GM12878 (cell line): ENCODE data around the gene COTL1. TPM values are rescaled to one million over a fixed set of nuclear protein-coding genes. Genes with fewer than 3 reads are reported as not detected.
A peak's percentile ranks its signal among the peaks of the same experiment; 100 is the strongest.

Source experiments
- ATAC-seq: fragments of 200-7000 bp; cut with Tn5 transposase; 3 replicates; pipeline ENCODE4 v1.9.1; 2020; ENCODE audit warnings: mild to moderate bottlenecking, moderate library complexity
- BruUV-seq: library from RNA; stranded (reverse); fragments of 400-500 nt; replicated peaks from 2 replicates; lab custom pipeline; 2021; lab: Mats Ljungman, UMichigan
- CTCF ChIA-PET: fragments of 300-600 bp; sonication (Branson Sonifier 250); formaldehyde crosslinking; extraction: SDS; loops from one replicate; lab custom pipeline; 2021; ENCODE audit warnings: inconsistent platforms; lab: Yijun Ruan, JAX
- POLR2A ChIA-PET: fragments of 350-600 bp; formaldehyde crosslinking; extraction: SDS; loops from one replicate; lab custom pipeline; 2021; ENCODE audit warnings: inconsistent platforms; lab: Charles Lee
- RAD21 ChIA-PET: fragments of 300-600 bp; sonication (Branson Sonifier 250); formaldehyde crosslinking; loops from one replicate; lab custom pipeline; 2023; ENCODE audit warnings: antibody characterized with exemption; ENCODE audit not compliant: unreplicated experiment; lab: Charles Lee
- SMC1A ChIA-PET: fragments of 300-600 bp; sonication (Branson Sonifier 250); formaldehyde crosslinking; loops from one replicate; lab custom pipeline; 2023; ENCODE audit not compliant: unreplicated experiment, uncharacterized antibody; lab: Charles Lee
- DNase-seq: peaks from one replicate; pipeline ENCODE4 v3.0.0-alpha.2; 2011; ENCODE audit warnings: low read depth, low spot score
- FAIRE-seq: peaks from 3 replicates; lab custom pipeline; 2011; peaks lifted over from hg19 to GRCh38; lab: Jason Lieb, UNC
- H2AFZ ChIP-seq: 2 replicates; pipeline ENCODE4 v1.6.0; 2011; ENCODE audit warnings: low read depth, low read length, control low read depth; ENCODE audit not compliant: control insufficient read depth
- H3K27ac ChIP-seq: 2 replicates; pipeline ENCODE4 v1.5.1; 2011; ENCODE audit warnings: control low read depth; ENCODE audit not compliant: control insufficient read depth, insufficient read depth
- H3K27me3 ChIP-seq, 2 experiments: replicated peaks in 1 of 2; 2 replicates each; pipeline versions ENCODE4 v1.6.0 to v1.6.1; 2011; ENCODE audit warnings: low read length in 1 of 2; ENCODE audit not compliant: control insufficient read depth in 2 of 2, insufficient read depth in 2 of 2
- H3K36me3 ChIP-seq, 2 experiments: 2 replicates each; pipeline ENCODE4 v1.5.1; 2011; ENCODE audit warnings: low read length in 1 of 2; ENCODE audit not compliant: control insufficient read depth in 2 of 2, insufficient read depth in 2 of 2
- H3K4me1 ChIP-seq: 2 replicates; pipeline ENCODE4 v1.6.1; 2011; ENCODE audit warnings: mild to moderate bottlenecking, low read length, moderate library complexity, mixed read lengths; ENCODE audit not compliant: control insufficient read depth, insufficient read depth
- H3K4me2 ChIP-seq: 2 replicates; pipeline ENCODE4 v1.6.0; 2011; ENCODE audit warnings: control low read depth; ENCODE audit not compliant: control insufficient read depth, insufficient read depth
- H3K4me3 ChIP-seq: fragments of 200-600 bp; sonication (generic); 2 replicates; pipeline ENCODE4 v1.5.1; 2016
- H3K79me2 ChIP-seq: 2 replicates; pipeline ENCODE4 v1.6.0; 2011; ENCODE audit warnings: low read length; ENCODE audit not compliant: control insufficient read depth, insufficient read depth
- H3K9ac ChIP-seq: 2 replicates; pipeline ENCODE4 v1.8.0; 2011; ENCODE audit warnings: low read length, control low read depth, mixed read lengths; ENCODE audit not compliant: control insufficient read depth, insufficient read depth
- H3K9me3 ChIP-seq: replicated peaks from 3 replicates; pipeline ENCODE4 v1.5.1; 2011; ENCODE audit warnings: mild to moderate bottlenecking, low read length; ENCODE audit not compliant: control insufficient read depth, insufficient read depth
- H4K20me1 ChIP-seq: 2 replicates; pipeline ENCODE4 v1.6.0; 2011; ENCODE audit not compliant: control insufficient read depth, insufficient read depth
- FOS ChIP-seq: IDR thresholded peaks from 3 replicates; pipeline ENCODE4 v1.6.1; 2011; ENCODE audit warnings: borderline replicate concordance; ENCODE audit not compliant: insufficient read length; ENCODE audit errors: extremely low read depth
- HDGF ChIP-seq: fragments of 450-650 bp; IDR thresholded peaks from 2 replicates; pipeline ENCODE4 v1.6.1; 2016; ENCODE audit warnings: antibody characterized with exemption
- MLLT1 ChIP-seq: fragments of 450-650 bp; IDR thresholded peaks from 2 replicates; pipeline ENCODE4 v1.6.1; 2016; ENCODE audit warnings: mild to moderate bottlenecking
- NFYB ChIP-seq: IDR thresholded peaks from 2 replicates; pipeline ENCODE4 v1.6.1; 2011; ENCODE audit warnings: low read depth, mild to moderate bottlenecking, low read length, improper control_type of control experiment, moderate library complexity; ENCODE audit not compliant: insufficient read depth
- POLR2A ChIP-seq: IDR thresholded peaks from 2 replicates; pipeline ENCODE4 v1.6.1; 2011; ENCODE audit warnings: low read depth, mild to moderate bottlenecking, low read length
- POLR2AphosphoS2 ChIP-seq: IDR thresholded peaks from 2 replicates; pipeline ENCODE4 v1.6.1; 2011; ENCODE audit warnings: low read depth, mild to moderate bottlenecking, low read length, improper control_type of control experiment, moderate library complexity
- SMAD5 ChIP-seq: IDR thresholded peaks from 2 replicates; pipeline ENCODE4 v1.6.1; 2016; ENCODE audit warnings: antibody characterized with exemption, low read depth
- TBL1XR1 ChIP-seq: IDR thresholded peaks from 2 replicates; pipeline ENCODE4 v1.6.1; 2012; ENCODE audit warnings: low read depth, low read length, improper control_type of control experiment
- ZNF687 ChIP-seq: fragments of 450-650 bp; IDR thresholded peaks from 2 replicates; pipeline ENCODE4 v1.6.1; 2017; ENCODE audit warnings: mild to moderate bottlenecking, moderate library complexity
- WGBS: methylation state at CpG from one replicate; pipeline ENCODE4 v1.1.6; 2016; ENCODE audit warnings: low lambda C conversion rate; ENCODE audit not compliant: insufficient replicate concordance, insufficient coverage; ENCODE audit errors: missing lambda C conversion rate; 5-methylcytosine and 5-hydroxymethylcytosine counted together
- in situ Hi-C: fragments of 300-500 bp; cut with MboI; formaldehyde crosslinking; loops from 9 replicates; pipeline ENCODE4 v1.14.3; 2018; ENCODE audit warnings: mixed read lengths
- intact Hi-C: fragments of 100-400 bp; cut with micrococcal nuclease; formaldehyde crosslinking; loops from one replicate; pipeline ENCODE4 v1.14.2; 2022; ENCODE audit not compliant: unreplicated experiment
- polyA plus RNA-seq, 11 experiments: library from polyadenylated mRNA; depleted of rRNA in 4 of 11; unstranded in 6 of 11; stranded (reverse) in 5 of 11; fragments of >200 nt; fragmentation: Nextera tagmentation in 4 of 11; fragmentation: Illumina TruSeq in 1 of 11; extraction: Ambion mirVana in 4 of 11; extraction: Trizol in 1 of 11; gene quantifications; 1 replicate in 1 of 11; 2 replicates in 10 of 11; pipeline versions ENCODE4 v1.2.1 to v1.2.3, GENCODE V29; 2011 to 2016; ENCODE audit warnings: inconsistent platforms in 2 of 11, missing spikeins in 2 of 11, low read depth in 1 of 11
- total RNA-seq, 4 experiments: library from RNA; depleted of rRNA in 3 of 4; stranded (reverse); fragments of >200 nt in 3 of 4; fragmentation: Illumina TruSeq in 1 of 4; extraction: Trizol in 1 of 4; gene quantifications; 2 replicates each; pipeline versions ENCODE4 v1.2.1 to v1.2.3, GENCODE V29; 2013 to 2021

COTL1 gene
- total and polyA plus RNA-seq, 10 of the 15 experiments (the other 5 are each of a cell fraction or from before 2014, with no cell fraction given), result 140 to 894 (median 330) TPM

- H3K36me3 ChIP-seq, result peaks cover 15 to 29% of the 10 kb centered on the region in 2 experiments
- H4K20me1 ChIP-seq, result peaks cover 9% of the 10 kb centered on the region
- TF ChIP-seq POLR2AphosphoS2 (peak; percentile 46; the same call in 1 of the 2 replicates), SMAD5 (0 out of 2 replicates have a peak, but pooled peaks have one; percentile 13), HDGF (no peak), POLR2A (peak; percentile 27)
- peaks cover 38% of the 10 kb centered on the region for H3K4me1 ChIP-seq
- ChIA-PET SMC1A (interaction anchor here (0.6 to 14.0 kb wide), 6 partner anchors 12 to 101 kb away, joined by 3 to 229 read pairs (median 4); no protein-coding TSS in a partner anchor), POLR2A (interaction anchor here (1.1 to 10.6 kb wide), 4 partner anchors 13 to 106 kb away, joined by 4 to 214 read pairs (median 4); no protein-coding TSS in a partner anchor), RAD21 (interaction anchor here (10.7 to 11.3 kb wide), 2 partner anchors 12 to 101 kb away, joined by 194 to 224 read pairs; no protein-coding TSS in a partner anchor), CTCF (interaction anchor here (2.5 kb wide), 1 partner anchor 12 kb away, joined by 7 read pairs; no protein-coding TSS in a partner anchor)
- H3K9me3 ChIP-seq, result peaks cover 11% of the 10 kb centered on the region; the same call in 2 of the 3 replicates
- WGBS, result 69% methylated on average over 12 of the region's 12 CpGs
- no TSS peak for BruUV-seq
- H3K4me3 ChIP-seq, result peak overlapping the region; percentile 99; the same call in 1 of the 2 replicates
- ATAC-seq, result no peak
- DNase-seq, result no peak
- no peak for FAIRE-seq
- intact Hi-C loops, result no loop called here
- in situ Hi-C loops, result loop anchor here (25.0 kb wide), 1 partner anchor 948 kb away; no protein-coding TSS in a partner anchor
- H3K27me3 ChIP-seq, result no peaks in the 10 kb centered on the region
- H2AFZ ChIP-seq, result no peak overlapping the region
- peaks cover 83% of the 10 kb centered on the region for H3K79me2 ChIP-seq
- peak overlapping the region; percentile 84; the same call in 1 of the 2 replicates for H3K9ac ChIP-seq
- H3K27ac ChIP-seq, result peak overlapping the region; percentile 78
- peak overlapping the region; percentile 92 for H3K4me2 ChIP-seq
Measured at GRCh38 chr16:84614073-84614459, 3.8 kb downstream of the COTL1 start.

DNA sequence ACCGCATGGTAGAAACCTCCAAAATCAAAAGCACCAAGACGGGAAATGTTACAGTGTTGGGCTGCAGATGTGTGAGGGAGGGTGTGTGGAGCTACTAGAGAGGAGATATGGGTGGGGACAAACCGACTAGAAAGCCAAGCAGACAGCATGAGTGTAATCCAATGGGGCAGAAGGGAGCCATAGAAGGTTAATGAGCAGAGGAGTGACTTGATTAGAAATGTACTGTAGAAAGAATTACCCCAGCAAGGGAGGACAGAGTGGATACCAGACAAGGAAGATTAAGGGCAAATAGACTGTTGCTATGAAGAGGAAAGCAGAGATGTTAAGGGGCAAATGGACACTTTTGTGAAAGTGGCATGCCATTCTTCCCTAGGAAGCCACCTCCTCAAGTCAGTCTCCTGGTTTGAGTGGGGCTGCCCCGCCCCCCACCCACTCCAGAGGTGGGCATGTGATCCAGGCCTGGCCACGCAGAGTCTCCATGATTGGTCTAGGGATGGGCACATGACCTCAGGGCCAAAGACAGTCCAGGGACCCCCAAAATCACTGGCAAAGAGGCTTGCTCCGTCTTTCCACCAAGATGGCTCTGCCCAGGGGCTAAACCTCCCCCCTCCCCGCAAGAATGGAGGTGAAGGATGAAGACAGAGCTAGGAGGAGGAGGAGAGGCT lies 4.3 kb downstream of the COTL1 start:
- peaks cover 9% of the 10 kb centered on the region for H4K20me1 ChIP-seq
- ChIA-PET RAD21 (interaction anchor here (0.7 to 11.3 kb wide), 3 partner anchors 11 to 106 kb away, joined by 3 to 224 read pairs (median 194); no protein-coding TSS in a partner anchor), SMC1A (interaction anchor here (0.6 to 14.0 kb wide), 5 partner anchors 11 to 101 kb away, joined by 3 to 229 read pairs (median 5); no protein-coding TSS in a partner anchor), CTCF (no interaction called here), POLR2A (interaction anchor here (0.8 to 10.6 kb wide), 4 partner anchors 13 to 106 kb away, joined by 3 to 214 read pairs (median 4); no protein-coding TSS in a partner anchor)
- H3K4me1 ChIP-seq, result peaks cover 38% of the 10 kb centered on the region
- peaks cover 15 to 29% of the 10 kb centered on the region in 2 experiments for H3K36me3 ChIP-seq
- H3K9me3 ChIP-seq, result peaks cover 11% of the 10 kb centered on the region; the same call in 2 of the 3 replicates
- 58% methylated on average over 7 of the region's 7 CpGs for WGBS
- 0 out of 2 replicates have a peak overlapping the region, but pooled peaks have one; percentile 84 for H3K9ac ChIP-seq
- peak overlapping the region; percentile 92 for H3K4me2 ChIP-seq
- no peaks in the 10 kb centered on the region for H3K27me3 ChIP-seq
- no TSS peak for BruUV-seq
- in situ Hi-C loops, result loop anchor here (25.0 kb wide), 1 partner anchor 949 kb away; no protein-coding TSS in a partner anchor
- peaks cover 88% of the 10 kb centered on the region for H3K79me2 ChIP-seq
- intact Hi-C loops, result no loop called here
- no peak overlapping the region for H2AFZ ChIP-seq
- H3K27ac ChIP-seq, result peak overlapping the region; percentile 78
- H3K4me3 ChIP-seq, result peak overlapping the region; percentile 99
- DNase-seq, result no peak
- ATAC-seq, result no peak
- no peak for FAIRE-seq
- TF ChIP-seq TBL1XR1, result no peak
- no peak for TF ChIP-seq ZNF687
- TF ChIP-seq NFYB, result peak; percentile 15; the same call in 1 of the 2 replicates
- TF ChIP-seq FOS, result no peak
- 0 out of 2 replicates have a peak, but pooled peaks have one; percentile 31 for TF ChIP-seq POLR2AphosphoS2
- TF ChIP-seq MLLT1, result no peak
